Retinal pigment epithelial cell (primary cell): ENCODE data around the gene AFF2.

Source experiments
- DNase-seq: peaks from one replicate; pipeline ENCODE4 v3.0.0-alpha.2; 2010; ENCODE audit warnings: low read depth
- H3K4me3 ChIP-seq: 2 replicates; pipeline ENCODE4 v1.5.1; 2011; ENCODE audit warnings: mild to moderate bottlenecking, low read length, control low read depth, moderate library complexity
- TF ChIP-seq, protein P1 (sequence below): conservative IDR thresholded peaks from 2 replicates; pipeline ENCODE4 v1.5.1; 2011; ENCODE audit warnings: low read depth, low read length, control low read depth, inconsistent platforms

AFF2 gene

DNA sequence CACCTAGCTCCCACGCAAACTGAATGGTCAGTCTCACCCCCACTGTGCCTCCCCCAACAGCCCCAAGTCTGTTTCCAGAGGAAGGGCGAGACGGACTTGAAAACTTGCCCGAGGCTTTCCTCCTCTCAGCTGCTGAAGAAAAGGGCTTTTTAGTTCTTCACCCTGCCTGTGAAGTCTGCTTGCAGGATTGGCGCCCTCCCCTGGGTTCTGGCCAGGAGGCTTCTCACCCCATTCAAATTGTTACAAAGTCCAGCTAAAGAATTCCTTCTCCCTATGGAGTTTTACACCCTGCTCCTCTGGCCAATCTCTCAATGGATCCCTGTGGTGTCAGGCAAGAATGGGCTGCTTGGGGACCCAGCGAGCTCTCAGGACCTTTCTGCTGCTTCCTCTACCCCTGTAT is 241.0 kb downstream of the AFF2 start:
- TF ChIP-seq, protein P1, sequence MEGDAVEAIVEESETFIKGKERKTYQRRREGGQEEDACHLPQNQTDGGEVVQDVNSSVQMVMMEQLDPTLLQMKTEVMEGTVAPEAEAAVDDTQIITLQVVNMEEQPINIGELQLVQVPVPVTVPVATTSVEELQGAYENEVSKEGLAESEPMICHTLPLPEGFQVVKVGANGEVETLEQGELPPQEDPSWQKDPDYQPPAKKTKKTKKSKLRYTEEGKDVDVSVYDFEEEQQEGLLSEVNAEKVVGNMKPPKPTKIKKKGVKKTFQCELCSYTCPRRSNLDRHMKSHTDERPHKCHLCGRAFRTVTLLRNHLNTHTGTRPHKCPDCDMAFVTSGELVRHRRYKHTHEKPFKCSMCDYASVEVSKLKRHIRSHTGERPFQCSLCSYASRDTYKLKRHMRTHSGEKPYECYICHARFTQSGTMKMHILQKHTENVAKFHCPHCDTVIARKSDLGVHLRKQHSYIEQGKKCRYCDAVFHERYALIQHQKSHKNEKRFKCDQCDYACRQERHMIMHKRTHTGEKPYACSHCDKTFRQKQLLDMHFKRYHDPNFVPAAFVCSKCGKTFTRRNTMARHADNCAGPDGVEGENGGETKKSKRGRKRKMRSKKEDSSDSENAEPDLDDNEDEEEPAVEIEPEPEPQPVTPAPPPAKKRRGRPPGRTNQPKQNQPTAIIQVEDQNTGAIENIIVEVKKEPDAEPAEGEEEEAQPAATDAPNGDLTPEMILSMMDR = no peak
- no peak for DNase-seq
- H3K4me3 ChIP-seq = no peak overlapping the region

DNA sequence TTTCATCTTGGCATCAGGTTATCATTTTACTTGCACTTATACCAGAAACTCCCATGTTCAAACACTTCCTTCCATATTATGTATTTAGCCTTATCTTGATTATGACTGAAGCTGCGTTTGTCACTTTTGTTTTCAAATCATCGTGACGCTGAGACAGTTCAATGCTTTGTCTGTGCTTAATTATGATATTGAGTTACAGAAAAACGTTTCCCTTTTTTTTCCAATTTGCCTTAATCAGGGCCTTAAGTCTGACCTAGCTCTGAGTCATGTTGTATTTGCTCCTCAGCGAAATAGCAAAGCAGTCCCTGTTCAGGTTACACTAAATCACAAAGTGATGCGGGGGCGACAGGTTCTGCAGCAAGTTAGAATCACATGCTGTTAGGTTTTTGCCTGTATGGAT is 254.7 kb downstream of the AFF2 start:
- DNase-seq = no peak
- TF ChIP-seq, protein P1 = no peak
- no peak overlapping the region for H3K4me3 ChIP-seq

DNA sequence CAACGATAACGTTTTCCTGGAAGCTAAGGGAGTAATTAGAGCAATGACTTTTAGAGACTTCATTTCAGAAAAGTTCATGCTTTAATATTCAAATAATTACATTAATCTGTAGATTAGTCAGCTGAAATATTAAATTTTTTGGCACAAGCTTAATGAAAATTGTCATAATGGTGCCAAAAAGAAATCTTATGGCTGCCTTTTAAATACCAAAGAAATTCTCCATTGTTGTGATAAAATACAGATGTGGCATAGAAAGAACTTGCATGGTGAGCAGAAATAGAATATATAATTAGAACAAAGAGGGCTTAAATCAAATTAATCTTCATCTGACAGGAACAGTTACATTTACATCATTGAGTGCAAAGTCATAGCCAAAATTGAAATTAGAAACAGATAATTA is 263.5 kb downstream of the AFF2 start:
- H3K4me3 ChIP-seq = no peak overlapping the region
- no peak for DNase-seq
- TF ChIP-seq, protein P1 = no peak

DNA sequence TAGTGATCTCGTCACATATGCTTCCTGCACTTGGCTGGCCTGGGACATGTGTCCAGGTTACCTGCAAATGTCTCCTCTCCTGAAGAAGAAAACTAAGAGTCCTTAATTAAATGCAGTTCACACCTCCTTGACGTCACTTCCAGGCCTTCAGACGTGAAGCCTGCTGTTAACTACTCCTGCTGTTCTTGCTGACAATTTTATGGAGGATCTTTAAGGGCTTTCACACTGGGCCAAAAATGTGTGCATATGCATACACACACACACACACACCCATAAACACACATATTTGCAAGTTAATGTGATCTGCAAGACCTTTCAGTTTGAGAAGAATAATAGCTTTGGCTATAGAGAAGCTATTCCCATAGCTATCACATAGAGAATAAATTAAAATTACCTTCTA is 267.9 kb downstream of the AFF2 start:
- DNase-seq = no peak
- H3K4me3 ChIP-seq = no peak overlapping the region

DNA sequence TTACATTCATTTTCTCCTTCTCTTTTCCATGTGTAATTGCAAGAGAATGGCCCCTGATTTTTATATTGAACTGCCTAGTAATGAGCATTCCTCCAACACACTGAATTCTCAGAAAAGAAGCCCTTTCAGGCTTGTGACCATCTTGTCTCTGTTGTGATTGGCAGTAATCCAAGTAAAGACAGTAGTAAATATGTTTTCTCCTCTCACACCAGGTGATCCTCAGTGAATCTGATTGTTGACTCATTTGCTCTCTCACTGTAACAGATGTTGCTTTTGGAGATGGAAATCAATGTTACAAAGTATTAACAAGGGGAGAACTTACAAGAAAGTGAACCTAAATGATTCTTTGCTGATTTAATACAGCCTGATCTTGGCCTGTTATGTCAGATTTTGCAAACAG is 271.0 kb downstream of the AFF2 start:
- H3K4me3 ChIP-seq = no peak overlapping the region
- no peak for DNase-seq
- TF ChIP-seq, protein P1 = no peak

More for the DNA sequence above, 267.9 kb downstream of the AFF2 start:
- TF ChIP-seq, protein P1 = no peak

DNA sequence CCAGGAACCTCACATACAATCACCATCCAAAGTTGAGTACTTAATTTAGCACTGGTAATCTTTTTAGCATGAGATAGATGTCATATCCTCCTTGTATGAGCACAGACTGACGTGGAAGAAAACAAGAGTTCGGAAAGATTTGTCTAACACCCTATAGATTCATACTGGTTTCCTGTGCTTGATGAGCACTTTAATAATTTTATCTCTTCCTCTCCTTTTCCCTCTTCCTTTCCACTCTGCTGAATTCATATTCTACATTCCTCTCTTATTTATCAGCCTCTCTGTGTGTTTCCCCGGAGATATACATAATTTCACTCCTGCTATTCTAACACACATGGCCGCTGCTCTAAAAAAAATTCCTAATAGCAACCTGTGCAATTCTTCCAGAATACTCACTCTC is 273.9 kb downstream of the AFF2 start:
- DNase-seq = no peak
- TF ChIP-seq, protein P1 = no peak
- H3K4me3 ChIP-seq = no peak overlapping the region

DNA sequence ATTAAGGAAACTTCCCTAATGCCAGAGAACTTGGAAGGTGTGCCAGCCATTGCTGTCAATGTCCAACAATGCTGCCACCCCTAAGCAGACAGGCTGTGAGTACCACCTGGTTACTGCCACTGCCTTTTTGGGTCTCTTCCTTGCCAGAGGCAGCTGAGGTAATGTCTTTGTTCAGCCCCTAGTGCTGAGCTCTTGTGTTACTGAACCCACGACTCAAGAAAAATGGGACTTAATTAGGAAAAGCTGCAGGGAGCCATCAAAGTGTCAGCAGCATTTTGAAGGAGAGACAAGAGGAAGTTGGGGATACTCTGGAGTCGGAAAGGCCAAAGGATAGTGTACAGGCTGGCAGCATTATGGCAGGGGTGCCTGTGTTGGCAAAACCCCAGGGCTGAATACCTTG is 283.7 kb downstream of the AFF2 start:
- TF ChIP-seq, protein P1 = no peak
- DNase-seq = no peak
- no peak overlapping the region for H3K4me3 ChIP-seq
